CD4-positive, CD25-positive, alpha-beta regulatory T cell (primary cell): ENCODE measurements around the gene CFAP77. TPM values are rescaled to one million over a fixed set of nuclear protein-coding genes. Genes with fewer than 3 reads are reported as not detected.

Experiments
- ATAC-seq, 2 donors: fragments of 150-1000 bp; cut with Tn5 transposase; one replicate each; pipeline ENCODE4 v1.10.0; 2021; ENCODE audit warnings: low read depth in 2 of 2, moderate number of reproducible peaks in 2 of 2, moderate library complexity in 1 of 2
- DNase-seq, 3 donors: peaks; one replicate each; pipeline versions ENCODE4 v3.0.0 to v3.0.0-alpha.2; 2012 to 2022; ENCODE audit warnings: mixed read lengths in 1 of 3
- H3K27ac ChIP-seq: one replicate; pipeline ENCODE4 v1.7.0; 2013; ENCODE audit warnings: mild to moderate bottlenecking, low read length; ENCODE audit not compliant: insufficient read depth, poor library complexity, severe bottlenecking
- H3K27me3 ChIP-seq: one replicate; pipeline ENCODE4 v1.7.0; 2013; ENCODE audit warnings: low read length; ENCODE audit not compliant: control insufficient read depth, insufficient read depth
- H3K36me3 ChIP-seq: one replicate; pipeline ENCODE4 v1.7.0; 2013; ENCODE audit warnings: mild to moderate bottlenecking, low read length, moderate library complexity; ENCODE audit not compliant: control insufficient read depth, insufficient read depth
- H3K4me1 ChIP-seq: 2 replicates; pipeline ENCODE4 v1.7.0; 2013; ENCODE audit warnings: mild to moderate bottlenecking, low read length; ENCODE audit not compliant: insufficient read depth, control insufficient read depth, poor library complexity, severe bottlenecking
- H3K4me3 ChIP-seq: one replicate; pipeline ENCODE4 v1.7.0; 2013; ENCODE audit warnings: low read depth, mild to moderate bottlenecking, low read length, moderate library complexity
- H3K9me3 ChIP-seq, 2 experiments: 1 replicate in 1 of 2; 2 replicates in 1 of 2; pipeline ENCODE4 v1.7.0; 2013; ENCODE audit warnings: low read length in 2 of 2, mild to moderate bottlenecking in 1 of 2, moderate library complexity in 1 of 2; ENCODE audit not compliant: control insufficient read depth in 2 of 2
- H3K27ac Mint-ChIP-seq, 3 donors: one replicate each; pipeline ENCODE4 v1.8.0; 2020 to 2022; ENCODE audit warnings: mild to moderate bottlenecking in 3 of 3, mixed read lengths in 3 of 3, moderate library complexity in 2 of 3
- H3K27me3 Mint-ChIP-seq: one replicate; pipeline ENCODE4 v1.8.0; 2022; ENCODE audit warnings: mild to moderate bottlenecking, mixed read lengths
- H3K36me3 Mint-ChIP-seq: one replicate; pipeline ENCODE4 v1.8.0; 2020; ENCODE audit warnings: mixed read lengths
- H3K4me1 Mint-ChIP-seq, 4 donors: one replicate each; pipeline ENCODE4 v1.8.0; 2020 to 2022; ENCODE audit warnings: mixed read lengths in 4 of 4, mild to moderate bottlenecking in 1 of 4
- H3K4me3 Mint-ChIP-seq, 4 donors: one replicate each; pipeline ENCODE4 v1.8.0; 2020 to 2022; ENCODE audit warnings: mild to moderate bottlenecking in 4 of 4, mixed read lengths in 4 of 4, moderate library complexity in 3 of 4
- H3K9me3 Mint-ChIP-seq, 7 donors: one replicate each; pipeline ENCODE4 v1.8.0; 2020 to 2022; ENCODE audit warnings: mixed read lengths in 7 of 7, mild to moderate bottlenecking in 3 of 7, moderate library complexity in 2 of 7
- polyA plus RNA-seq, 4 donors: library from polyadenylated mRNA; unstranded; fragments of 300-500 nt; fragmentation: Illumina TruSeq; gene quantifications; one replicate each; pipeline ENCODE4 v1.2.3, GENCODE V29; 2021
- total RNA-seq: library from RNA; stranded (reverse); gene quantifications from one replicate; pipeline ENCODE4 v1.2.3, GENCODE V29; 2022

The CFAP77 gene
- total and polyA plus RNA-seq, 5 donors from 2014 or later = not detected

GRCh38 chr9:132482196-132482813 is 72.3 kb downstream of the CFAP77 start:
- DNase-seq = no peak
- no peaks in the 10 kb centered on the region for H3K36me3 ChIP-seq
- no peak overlapping the region for H3K4me3 ChIP-seq
- no peaks in the 10 kb centered on the region for H3K9me3 ChIP-seq
- H3K9me3 Mint-ChIP-seq = no peaks in the 10 kb centered on the region
- no peak for ATAC-seq
- no peak overlapping the region for H3K27ac Mint-ChIP-seq
- peaks cover 0 to 8% (median 4%) of the 10 kb centered on the region in 4 donors for H3K4me1 Mint-ChIP-seq
- H3K27me3 ChIP-seq = peaks cover 3% of the 10 kb centered on the region
- H3K4me3 Mint-ChIP-seq = no peak overlapping the region
- H3K27me3 Mint-ChIP-seq = peaks cover 20% of the 10 kb centered on the region
- H3K27ac ChIP-seq = no peak overlapping the region
- H3K36me3 Mint-ChIP-seq = no peaks in the 10 kb centered on the region
- H3K4me1 ChIP-seq = peaks cover 10% of the 10 kb centered on the region

- peaks cover 22% of the 10 kb centered on the region for H3K4me1 ChIP-seq
- ATAC-seq (no peak), DNase-seq (no peak)
- Mint-ChIP-seq H3K4me3 (no peak overlapping the region), H3K9me3 (no peaks in the 10 kb centered on the region), H3K27me3 (peaks cover 34% of the 10 kb centered on the region), H3K4me1 (peaks cover 8 to 20% (median 14%) of the 10 kb centered on the region in 4 donors), H3K36me3 (no peaks in the 10 kb centered on the region), H3K27ac (peak overlapping the region in 1 of 3 donors; percentile 43)
- no peak overlapping the region for H3K27ac ChIP-seq
- no peaks in the 10 kb centered on the region for H3K36me3 ChIP-seq
- no peaks in the 10 kb centered on the region for H3K9me3 ChIP-seq
- H3K27me3 ChIP-seq = peaks cover 3% of the 10 kb centered on the region
- H3K4me3 ChIP-seq = no peak overlapping the region
Measured at GRCh38 chr9:132485393-132485792, 75.4 kb downstream of the CFAP77 start.

GRCh38 chr9:132486706-132487350 is 76.8 kb downstream of the CFAP77 start:
- H3K4me3 ChIP-seq = peak overlapping the region; percentile 72
- no peaks in the 10 kb centered on the region for H3K9me3 Mint-ChIP-seq
- peak; percentile 65 to 69 for ATAC-seq

DNA sequence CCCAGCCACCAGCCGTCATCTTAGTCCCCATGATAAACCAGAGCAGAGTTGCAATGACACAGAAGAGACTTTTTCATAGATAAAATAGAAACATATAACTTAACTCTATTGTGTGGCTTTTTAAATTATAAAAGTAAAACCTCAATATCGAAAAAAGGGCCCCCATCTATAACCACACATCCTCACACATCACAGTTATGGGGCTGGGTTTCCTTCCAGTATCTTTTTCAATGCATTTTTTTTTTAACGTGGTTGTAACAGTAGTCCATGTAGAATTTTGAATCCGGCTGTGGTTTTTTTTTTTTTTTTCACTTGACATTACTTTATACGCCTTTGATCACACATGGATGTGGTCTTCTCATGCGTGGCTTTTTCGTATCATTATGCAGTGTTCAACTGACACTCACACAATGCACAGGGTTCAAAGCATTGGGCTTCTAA is 77.4 kb downstream of the CFAP77 start:
- H3K36me3 Mint-ChIP-seq = no peaks in the 10 kb centered on the region
- Histone ChIP-seq H3K27me3 (peaks cover 3% of the 10 kb centered on the region), H3K9me3 (no peaks in the 10 kb centered on the region), H3K27ac (peak overlapping the region; percentile 51), H3K4me1 (peaks cover 22% of the 10 kb centered on the region), H3K4me3 (peak overlapping the region; percentile 72), H3K36me3 (no peaks in the 10 kb centered on the region)
- peaks cover 37% of the 10 kb centered on the region for H3K27me3 Mint-ChIP-seq
- H3K9me3 Mint-ChIP-seq = no peaks in the 10 kb centered on the region
- DNase-seq (peak in 2 of 3 donors; percentile 43 to 68), ATAC-seq (peak; percentile 54 to 66)
- H3K4me3 Mint-ChIP-seq = peak overlapping the region; percentile 61 to 93 (median 69)
- peak overlapping the region; percentile 3 to 94 (median 47) for H3K27ac Mint-ChIP-seq
- H3K4me1 Mint-ChIP-seq = peaks cover 8 to 20% (median 14%) of the 10 kb centered on the region in 4 donors

More at GRCh38 chr9:132486706-132487350, 76.8 kb downstream of the CFAP77 start:
- H3K27me3 Mint-ChIP-seq = peaks cover 42% of the 10 kb centered on the region
- Histone ChIP-seq H3K27ac (peak overlapping the region; percentile 51), H3K27me3 (peaks cover 3% of the 10 kb centered on the region), H3K4me1 (peaks cover 22% of the 10 kb centered on the region), H3K9me3 (no peaks in the 10 kb centered on the region), H3K36me3 (no peaks in the 10 kb centered on the region)
- peak overlapping the region in 2 of 3 donors; percentile 3 to 47 for H3K27ac Mint-ChIP-seq
- peak in 2 of 3 donors; percentile 10 to 47 for DNase-seq
- H3K4me3 Mint-ChIP-seq = peak overlapping the region; percentile 61 to 93 (median 74)
- no peaks in the 10 kb centered on the region for H3K36me3 Mint-ChIP-seq
- peaks cover 8 to 20% (median 14%) of the 10 kb centered on the region in 4 donors for H3K4me1 Mint-ChIP-seq

GRCh38 chr9:132487980-132488535 is 78.0 kb downstream of the CFAP77 start:
- H3K36me3 Mint-ChIP-seq = no peaks in the 10 kb centered on the region
- H3K4me1 ChIP-seq = peaks cover 22% of the 10 kb centered on the region
- peaks cover 0 to 2% (median 0%) of the 10 kb centered on the region in 7 donors for H3K9me3 Mint-ChIP-seq
- peak overlapping the region; percentile 72 for H3K4me3 ChIP-seq
- peaks cover 34% of the 10 kb centered on the region for H3K27me3 Mint-ChIP-seq
- H3K9me3 ChIP-seq = no peaks in the 10 kb centered on the region
- peaks cover 8 to 20% (median 14%) of the 10 kb centered on the region in 4 donors for H3K4me1 Mint-ChIP-seq
- no peak for DNase-seq
- no peak overlapping the region for H3K27ac ChIP-seq
- H3K27me3 ChIP-seq = peaks cover 3% of the 10 kb centered on the region
- peak overlapping the region in 1 of 3 donors; percentile 3 for H3K27ac Mint-ChIP-seq
- peak overlapping the region in 3 of 4 donors; percentile 64 to 93 (median 74) for H3K4me3 Mint-ChIP-seq
- no peaks in the 10 kb centered on the region for H3K36me3 ChIP-seq
- ATAC-seq = no peak

GRCh38 chr9:132488626-132489025 is 78.6 kb downstream of the CFAP77 start:
- DNase-seq = no peak

GRCh38 chr9:132489536-132489935 is 79.5 kb downstream of the CFAP77 start:
- no peaks in the 10 kb centered on the region for H3K27me3 ChIP-seq
- H3K4me3 Mint-ChIP-seq = no peak overlapping the region
- peaks cover 43% of the 10 kb centered on the region for H3K27me3 Mint-ChIP-seq

More at GRCh38 chr9:132488626-132489025, 78.6 kb downstream of the CFAP77 start:
- ATAC-seq = no peak
- Mint-ChIP-seq H3K9me3 (peaks cover 0 to 2% (median 0%) of the 10 kb centered on the region in 7 donors), H3K4me1 (peaks cover 8 to 20% (median 14%) of the 10 kb centered on the region in 4 donors), H3K27ac (no peak overlapping the region), H3K36me3 (no peaks in the 10 kb centered on the region), H3K4me3 (no peak overlapping the region), H3K27me3 (peaks cover 40% of the 10 kb centered on the region)
- H3K4me3 ChIP-seq = no peak overlapping the region
- H3K27me3 ChIP-seq = peaks cover 3% of the 10 kb centered on the region
- H3K9me3 ChIP-seq = no peaks in the 10 kb centered on the region
- peaks cover 22% of the 10 kb centered on the region for H3K4me1 ChIP-seq
- H3K27ac ChIP-seq = no peak overlapping the region
- no peaks in the 10 kb centered on the region for H3K36me3 ChIP-seq

More at GRCh38 chr9:132489536-132489935, 79.5 kb downstream of the CFAP77 start:
- no peaks in the 10 kb centered on the region for H3K36me3 ChIP-seq
- H3K9me3 ChIP-seq = no peaks in the 10 kb centered on the region
- peaks cover 22% of the 10 kb centered on the region for H3K4me1 ChIP-seq
- Mint-ChIP-seq H3K27ac (no peak overlapping the region), H3K36me3 (no peaks in the 10 kb centered on the region), H3K4me1 (peaks cover 8 to 20% (median 14%) of the 10 kb centered on the region in 4 donors), H3K9me3 (peaks cover 0 to 2% (median 0%) of the 10 kb centered on the region in 7 donors)
- no peak overlapping the region for H3K4me3 ChIP-seq
- no peak for ATAC-seq
- DNase-seq = no peak
- H3K27ac ChIP-seq = no peak overlapping the region
